GM23248 (cell line): ENCODE measurements around the gene LGSN. TPM values are rescaled to one million over a fixed set of nuclear protein-coding genes. Genes with fewer than 3 reads are reported as not detected.

ENCODE experiments used
- DNase-seq: peaks from one replicate; pipeline ENCODE4 v3.0.0-alpha.2; 2015
- H2AFZ ChIP-seq: fragments of 200-600 bp; sonication (generic); 2 replicates; pipeline ENCODE4 v1.6.1; 2016; ENCODE audit warnings: antibody characterized with exemption
- H3F3A ChIP-seq: fragments of 200-600 bp; sonication (generic); 2 replicates; pipeline ENCODE4 v1.6.1; 2016; ENCODE audit warnings: mild to moderate bottlenecking, antibody characterized with exemption, mixed run types; ENCODE audit not compliant: insufficient read depth
- H3K27ac ChIP-seq: fragments of 200-600 bp; sonication (generic); 2 replicates; pipeline ENCODE4 v1.5.1; 2016; ENCODE audit warnings: mild to moderate bottlenecking
- H3K27me3 ChIP-seq: fragments of 200-600 bp; sonication (generic); replicated peaks from 2 replicates; pipeline ENCODE4 v1.6.1; 2016; ENCODE audit warnings: mild to moderate bottlenecking; ENCODE audit not compliant: insufficient read depth
- H3K36me3 ChIP-seq: fragments of 200-600 bp; sonication (generic); 2 replicates; pipeline ENCODE4 v1.6.1; 2016; ENCODE audit warnings: low read depth, mild to moderate bottlenecking
- H3K4me1 ChIP-seq: fragments of 200-600 bp; sonication (generic); 2 replicates; pipeline ENCODE4 v1.6.1; 2016; ENCODE audit warnings: mild to moderate bottlenecking; ENCODE audit not compliant: insufficient read depth
- H3K4me2 ChIP-seq: fragments of 200-600 bp; sonication (generic); one replicate; pipeline ENCODE4 v1.6.1; 2016; ENCODE audit warnings: mild to moderate bottlenecking; ENCODE audit not compliant: unreplicated experiment
- H3K4me3 ChIP-seq: fragments of 200-600 bp; sonication (generic); 2 replicates; pipeline ENCODE4 v1.5.1; 2016; ENCODE audit warnings: mild to moderate bottlenecking
- H3K79me2 ChIP-seq: fragments of 200-600 bp; sonication (generic); 2 replicates; pipeline ENCODE4 v1.6.1; 2016; ENCODE audit warnings: mild to moderate bottlenecking; ENCODE audit not compliant: insufficient read depth
- H3K9ac ChIP-seq: fragments of 200-600 bp; sonication (generic); 2 replicates; pipeline ENCODE4 v1.6.1; 2016; ENCODE audit warnings: mild to moderate bottlenecking
- H3K9me2 ChIP-seq: fragments of 200-600 bp; sonication (generic); 2 replicates; pipeline ENCODE4 v1.6.1; 2016; ENCODE audit warnings: mixed run types, mild to moderate bottlenecking, moderate library complexity; ENCODE audit not compliant: insufficient read depth
- H3K9me3 ChIP-seq: fragments of 200-600 bp; sonication (generic); one replicate; pipeline ENCODE4 v1.6.1; 2017; ENCODE audit warnings: low read depth
- H4K20me1 ChIP-seq: fragments of 200-600 bp; sonication (generic); 2 replicates; pipeline ENCODE4 v1.6.0; 2016; ENCODE audit not compliant: insufficient read depth
- EZH2 ChIP-seq: fragments of 200-600 bp; sonication (generic); IDR thresholded peaks from 2 replicates; pipeline ENCODE4 v1.6.1; 2018; ENCODE audit warnings: antibody characterized with exemption, mild to moderate bottlenecking; ENCODE audit not compliant: insufficient read depth, poor library complexity, severe bottlenecking
- EZH2phosphoT487 ChIP-seq: fragments of 200-600 bp; sonication (generic); IDR thresholded peaks from 2 replicates; pipeline ENCODE4 v1.6.1; 2018; ENCODE audit warnings: antibody characterized with exemption, moderate library complexity, mild to moderate bottlenecking, low read depth; ENCODE audit not compliant: insufficient read depth
- WGBS, 2 experiments: methylation state at CpG; one replicate each; pipeline ENCODE4 v1.1.6; 2015 to 2017; ENCODE audit warnings: low lambda C conversion rate in 2 of 2, low coverage in 1 of 2; ENCODE audit errors: missing lambda C conversion rate in 2 of 2; 5-methylcytosine and 5-hydroxymethylcytosine counted together
- in situ Hi-C: fragments of 300-500 bp; cut with MboI; formaldehyde crosslinking; loops from 2 replicates; pipeline ENCODE4 v1.15.0; 2020
- polyA plus RNA-seq: library from polyadenylated mRNA; unstranded; fragments of >200 nt; fragmentation: Nextera tagmentation; extraction: Ambion mirVana; gene quantifications from 2 replicates; pipeline ENCODE4 v1.2.1, GENCODE V29; 2016
- total RNA-seq: library from RNA; depleted of rRNA; stranded (reverse); fragments of >200 nt; shearing (Covaris generic); gene quantifications from 2 replicates; pipeline ENCODE4 v1.2.3, GENCODE V29; 2014

The LGSN gene
- total and polyA plus RNA-seq, 2 experiments from 2014 or later = not detected

DNA sequence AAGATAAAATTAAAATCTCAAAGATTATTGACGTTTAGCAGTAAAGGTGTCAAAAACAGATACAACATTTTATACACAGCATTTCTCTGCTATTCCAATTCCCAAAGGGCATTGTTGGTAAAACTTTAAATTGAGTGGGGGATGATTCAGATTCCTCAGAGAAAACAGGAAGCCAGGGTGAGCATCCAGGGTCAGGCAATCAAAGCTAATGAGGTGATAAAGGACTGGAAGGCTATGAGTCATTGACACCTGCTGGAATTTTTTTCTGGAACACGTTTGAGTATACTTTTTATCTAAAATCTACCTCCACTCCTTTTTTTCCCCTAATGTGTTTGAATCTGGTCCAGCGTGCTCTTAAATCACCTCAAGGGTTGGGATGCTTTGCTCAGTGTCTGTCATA is 56.3 kb downstream of the LGSN start:
- H3K9me3 ChIP-seq = no peaks in the 10 kb centered on the region
- no peak overlapping the region for H3K4me3 ChIP-seq
- H3K4me2 ChIP-seq = no peak overlapping the region
- no peak overlapping the region for H3K9ac ChIP-seq
- no peak for DNase-seq
- no peaks in the 10 kb centered on the region for H3F3A ChIP-seq
- H3K79me2 ChIP-seq = no peaks in the 10 kb centered on the region
- TF ChIP-seq EZH2phosphoT487 (no peak), EZH2 (no peak)
- H3K27me3 ChIP-seq = no peaks in the 10 kb centered on the region
- H3K27ac ChIP-seq = no peak overlapping the region
- no peaks in the 10 kb centered on the region for H3K4me1 ChIP-seq
- no peak overlapping the region for H2AFZ ChIP-seq
- 3 to 4% methylated on average over 3 of the region's 3 CpGs for WGBS, 2 experiments
- no peaks in the 10 kb centered on the region for H3K36me3 ChIP-seq
- no peaks in the 10 kb centered on the region for H3K9me2 ChIP-seq
- H4K20me1 ChIP-seq = no peaks in the 10 kb centered on the region
- in situ Hi-C loops = no loop called here

DNA sequence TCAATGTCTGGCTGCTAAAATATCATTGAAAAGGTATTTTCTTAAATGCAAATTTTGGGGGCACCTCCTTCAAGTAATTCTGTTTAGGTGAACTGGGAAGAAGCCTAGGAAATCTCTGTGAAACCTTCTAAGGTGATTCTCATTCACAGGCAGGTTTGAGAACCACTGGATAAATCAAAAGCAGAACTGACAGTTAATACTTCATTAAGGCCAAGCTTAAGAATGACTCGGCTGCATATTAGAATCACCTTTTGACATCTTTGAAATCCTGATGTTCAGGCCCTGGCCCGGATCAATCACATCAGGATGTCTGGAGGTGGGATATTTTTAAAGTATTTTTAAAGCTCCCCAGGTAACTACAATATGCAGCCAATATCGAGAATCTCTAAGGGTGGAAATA is 58.0 kb downstream of the LGSN start:
- Histone ChIP-seq H3F3A (no peaks in the 10 kb centered on the region), H3K4me1 (no peaks in the 10 kb centered on the region), H3K9me3 (no peaks in the 10 kb centered on the region), H3K36me3 (no peaks in the 10 kb centered on the region), H3K9me2 (no peaks in the 10 kb centered on the region), H3K27ac (no peak overlapping the region), H2AFZ (no peak overlapping the region), H3K4me2 (no peak overlapping the region), H3K79me2 (no peaks in the 10 kb centered on the region), H3K4me3 (no peak overlapping the region), H4K20me1 (no peaks in the 10 kb centered on the region), H3K9ac (no peak overlapping the region), H3K27me3 (no peaks in the 10 kb centered on the region)
- no peak for TF ChIP-seq EZH2
- TF ChIP-seq EZH2phosphoT487 = no peak
- DNase-seq = no peak
- in situ Hi-C loops = no loop called here
- 0 to 1% methylated on average over 3 of the region's 3 CpGs for WGBS, 2 experiments

DNA sequence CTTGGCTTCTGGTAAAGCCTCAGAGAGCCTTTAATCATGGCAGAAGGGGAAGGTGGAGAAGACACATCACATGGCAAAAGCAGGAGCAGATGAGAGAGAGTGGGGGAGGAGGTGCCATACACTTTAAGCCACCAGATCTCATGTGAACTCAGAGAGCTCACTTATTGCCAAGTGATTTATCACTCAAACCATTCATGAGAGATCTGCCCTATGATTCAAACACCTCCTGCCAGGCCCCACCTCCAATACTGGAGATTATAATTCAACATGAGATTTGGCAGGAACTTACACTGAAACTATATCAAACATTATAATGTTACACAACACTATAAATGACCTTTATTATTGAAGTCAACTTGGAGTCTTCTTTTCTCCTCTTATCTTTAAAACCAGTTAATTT is 60.6 kb downstream of the LGSN start:
- TF ChIP-seq EZH2phosphoT487 (no peak), EZH2 (no peak)
- in situ Hi-C loops = no loop called here
- no peak for DNase-seq

DNA sequence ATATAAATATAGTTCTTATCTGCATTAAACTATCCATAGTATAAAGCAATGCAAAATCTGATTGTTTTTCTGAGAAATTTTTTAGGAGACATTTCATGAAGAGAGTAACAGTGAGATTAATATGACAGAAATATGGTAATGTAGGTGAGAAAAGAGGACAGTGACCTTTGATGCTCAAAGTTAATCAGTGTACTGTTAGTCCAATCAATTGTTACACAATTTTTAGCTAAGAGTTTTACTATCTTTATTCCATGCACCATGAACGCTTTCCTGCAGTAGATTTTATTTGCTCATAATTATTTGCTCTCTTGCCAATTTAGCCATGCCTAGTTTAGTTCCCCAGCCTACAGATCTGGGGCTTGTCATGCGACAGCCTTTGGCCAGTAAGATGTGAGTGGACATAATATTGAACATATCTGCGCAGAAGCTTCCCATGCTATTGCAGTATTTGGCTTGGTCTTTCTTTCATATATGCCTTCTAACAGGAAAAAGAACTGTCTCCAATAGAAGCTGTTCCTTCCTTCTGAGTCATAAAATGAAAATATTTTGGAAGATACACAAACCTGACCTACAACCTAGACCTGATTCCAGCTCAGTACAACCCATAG is 69.8 kb downstream of the LGSN start:
- Histone ChIP-seq H3K4me1 (no peaks in the 10 kb centered on the region), H4K20me1 (no peaks in the 10 kb centered on the region), H3K4me2 (no peak overlapping the region), H3K79me2 (no peaks in the 10 kb centered on the region), H3K4me3 (no peak overlapping the region), H3K9me3 (no peaks in the 10 kb centered on the region), H2AFZ (no peak overlapping the region), H3K36me3 (no peaks in the 10 kb centered on the region), H3K9ac (no peak overlapping the region), H3F3A (no peaks in the 10 kb centered on the region), H3K9me2 (no peaks in the 10 kb centered on the region), H3K27me3 (no peaks in the 10 kb centered on the region), H3K27ac (no peak overlapping the region)
- 57 to 61% methylated on average over 3 of the region's 3 CpGs for WGBS, 2 experiments
- in situ Hi-C loops = no loop called here
- no peak for DNase-seq
- TF ChIP-seq EZH2 (no peak), EZH2phosphoT487 (no peak)

More for the DNA sequence above, 60.6 kb downstream of the LGSN start:
- Histone ChIP-seq H2AFZ (no peak overlapping the region), H3K4me1 (no peaks in the 10 kb centered on the region), H3K9me2 (no peaks in the 10 kb centered on the region), H3F3A (no peaks in the 10 kb centered on the region), H3K4me3 (no peak overlapping the region), H3K9ac (no peak overlapping the region), H4K20me1 (no peaks in the 10 kb centered on the region), H3K4me2 (no peak overlapping the region), H3K27ac (no peak overlapping the region), H3K9me3 (no peaks in the 10 kb centered on the region), H3K27me3 (no peaks in the 10 kb centered on the region), H3K36me3 (no peaks in the 10 kb centered on the region), H3K79me2 (no peaks in the 10 kb centered on the region)

DNA sequence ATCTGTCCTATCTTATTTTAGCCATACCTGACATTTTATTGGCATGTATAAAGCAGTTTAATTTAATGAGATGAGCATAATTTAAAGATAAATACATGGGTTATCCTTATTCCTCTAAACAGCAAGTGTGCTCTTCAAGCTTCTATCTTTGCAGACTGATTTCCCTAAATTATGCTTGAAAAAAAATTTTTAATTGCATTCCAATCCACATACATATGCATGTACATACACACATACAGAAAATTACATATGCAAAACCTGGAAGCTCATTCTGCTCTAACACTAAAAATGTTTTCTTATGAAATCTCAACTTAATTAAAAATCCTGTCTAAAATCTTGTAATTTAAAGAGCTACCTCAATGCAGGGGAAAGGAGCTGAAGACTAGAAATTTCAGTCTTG is 73.2 kb downstream of the LGSN start:
- no peak overlapping the region for H3K4me2 ChIP-seq

More for the DNA sequence above, 73.2 kb downstream of the LGSN start:
- Histone ChIP-seq H3F3A (no peaks in the 10 kb centered on the region), H3K27me3 (no peaks in the 10 kb centered on the region), H4K20me1 (no peaks in the 10 kb centered on the region), H3K79me2 (no peaks in the 10 kb centered on the region), H3K4me3 (no peak overlapping the region), H3K9ac (no peak overlapping the region), H3K27ac (no peak overlapping the region), H2AFZ (no peak overlapping the region), H3K9me3 (no peaks in the 10 kb centered on the region), H3K4me1 (no peaks in the 10 kb centered on the region), H3K9me2 (no peaks in the 10 kb centered on the region), H3K36me3 (no peaks in the 10 kb centered on the region)
- in situ Hi-C loops = no loop called here
- TF ChIP-seq EZH2phosphoT487 (no peak), EZH2 (no peak)
- no peak for DNase-seq
